GM23338 (cell line): ENCODE measurements around the gene SLC4A2. TPM values are rescaled to one million over a fixed set of nuclear protein-coding genes. Genes with fewer than 3 reads are reported as not detected.

ENCODE experiments used
- ATAC-seq: fragments of 200-7000 bp; cut with Tn5 transposase; 3 replicates; pipeline ENCODE4 v1.9.1; 2020
- DNase-seq: peaks from one replicate; pipeline ENCODE4 v3.0.0-alpha.2; 2015; ENCODE audit warnings: low spot score
- H2AFZ ChIP-seq: fragments of 200-600 bp; sonication (generic); 2 replicates; pipeline ENCODE4 v1.8.0; 2016; ENCODE audit warnings: antibody characterized with exemption, mild to moderate bottlenecking, moderate library complexity
- H3F3A ChIP-seq: fragments of 200-600 bp; sonication (generic); replicated peaks from 2 replicates; pipeline ENCODE4 v1.8.0; 2017; ENCODE audit warnings: antibody characterized with exemption, mixed run types, low read depth
- H3K27ac ChIP-seq: fragments of 200-600 bp; sonication (generic); 2 replicates; pipeline ENCODE4 v1.6.1; 2016; ENCODE audit warnings: low read depth
- H3K27me3 ChIP-seq: fragments of 200-600 bp; sonication (generic); 2 replicates; pipeline ENCODE4 v1.8.0; 2016; ENCODE audit warnings: mild to moderate bottlenecking, mixed run types, moderate library complexity; ENCODE audit not compliant: insufficient read depth
- H3K36me3 ChIP-seq: fragments of 200-600 bp; sonication (generic); 2 replicates; pipeline ENCODE4 v1.8.0; 2016; ENCODE audit warnings: mild to moderate bottlenecking; ENCODE audit not compliant: insufficient read depth
- H3K4me1 ChIP-seq: fragments of 200-600 bp; sonication (generic); 2 replicates; pipeline ENCODE4 v1.8.0; 2016; ENCODE audit warnings: mild to moderate bottlenecking, moderate library complexity; ENCODE audit not compliant: insufficient read depth
- H3K4me2 ChIP-seq: fragments of 200-600 bp; sonication (generic); 2 replicates; pipeline ENCODE4 v1.7.1; 2017; ENCODE audit warnings: mixed run types
- H3K4me3 ChIP-seq: fragments of 200-600 bp; sonication (generic); 2 replicates; pipeline ENCODE4 v1.6.1; 2016; ENCODE audit warnings: mixed run types
- H3K79me2 ChIP-seq: fragments of 200-600 bp; sonication (generic); replicated peaks from 2 replicates; pipeline ENCODE4 v1.8.0; 2017; ENCODE audit warnings: mild to moderate bottlenecking; ENCODE audit not compliant: insufficient read depth
- H3K9me2 ChIP-seq: fragments of 200-600 bp; sonication (generic); 2 replicates; pipeline ENCODE4 v1.8.0; 2017; ENCODE audit not compliant: insufficient read depth
- H4K20me1 ChIP-seq: fragments of 200-600 bp; sonication (generic); replicated peaks from 2 replicates; pipeline ENCODE4 v1.8.0; 2017; ENCODE audit warnings: mild to moderate bottlenecking; ENCODE audit not compliant: insufficient read depth
- H3K27ac Mint-ChIP-seq: 2 replicates; pipeline ENCODE4 v1.8.0; 2020; ENCODE audit warnings: inconsistent platforms, mild to moderate bottlenecking, moderate library complexity, mixed read lengths
- H3K27me3 Mint-ChIP-seq: 3 replicates; pipeline ENCODE4 v1.8.0; 2022; ENCODE audit warnings: low read depth, mild to moderate bottlenecking, moderate library complexity, mixed read lengths, inconsistent platforms; ENCODE audit not compliant: insufficient read depth, poor library complexity
- H3K36me3 Mint-ChIP-seq: 3 replicates; pipeline ENCODE4 v1.8.0; 2021; ENCODE audit warnings: low read depth, mild to moderate bottlenecking, inconsistent platforms, moderate library complexity, mixed read lengths
- H3K4me1 Mint-ChIP-seq: 3 replicates; pipeline ENCODE4 v1.8.0; 2020; ENCODE audit warnings: mild to moderate bottlenecking, inconsistent platforms, mixed read lengths
- H3K4me3 Mint-ChIP-seq: 3 replicates; pipeline ENCODE4 v1.8.0; 2021; ENCODE audit warnings: moderate library complexity, mild to moderate bottlenecking, inconsistent platforms, mixed read lengths
- H3K9me3 Mint-ChIP-seq: 3 replicates; pipeline ENCODE4 v1.8.0; 2020; ENCODE audit warnings: moderate library complexity, mild to moderate bottlenecking, inconsistent platforms, mixed read lengths
- EZH2phosphoT487 ChIP-seq: fragments of 200-600 bp; sonication (generic); IDR thresholded peaks from one replicate; pipeline ENCODE4 v1.8.1; 2018; ENCODE audit warnings: antibody characterized with exemption; ENCODE audit not compliant: unreplicated experiment
- POLR2AphosphoS5 ChIP-seq: IDR thresholded peaks from 2 replicates; pipeline ENCODE4 v1.6.1; 2016; ENCODE audit warnings: antibody characterized with exemption, low read depth
- REST ChIP-seq: IDR thresholded peaks from one replicate; pipeline ENCODE4 v1.6.1; 2018; ENCODE audit warnings: antibody characterized with exemption; ENCODE audit not compliant: unreplicated experiment
- ZNF114 ChIP-seq: fragments of 250-450 bp; sonication (Bioruptor Pico); IDR thresholded peaks from 2 replicates; pipeline ENCODE4 v1.5.0; 2020; ENCODE audit warnings: mild to moderate bottlenecking, moderate library complexity
- ZNF331 ChIP-seq: fragments of 250-450 bp; sonication (Bioruptor Pico); IDR thresholded peaks from 2 replicates; pipeline ENCODE4 v1.5.0; 2020; ENCODE audit warnings: low read depth, mild to moderate bottlenecking, moderate library complexity
- polyA plus RNA-seq: library from polyadenylated mRNA; unstranded; fragments of >200 nt; fragmentation: Nextera tagmentation; extraction: Ambion mirVana; gene quantifications from 2 replicates; pipeline ENCODE4 v1.2.1, GENCODE V29; 2016
- total RNA-seq: library from RNA; depleted of rRNA; stranded (reverse); fragments of >200 nt; shearing (Covaris generic); gene quantifications from 2 replicates; pipeline ENCODE4 v1.2.3, GENCODE V29; 2014
- TF ChIP-seq, protein P1 (sequence below): IDR thresholded peaks from 2 replicates; pipeline ENCODE4 v1.6.1; 2016; ENCODE audit warnings: antibody characterized with exemption
- TF ChIP-seq, protein P2 (sequence below), 2 experiments: fragments of 200-600 bp in 1 of 2; sonication (generic) in 1 of 2; conservative IDR thresholded peaks; 2 replicates each; pipeline versions ENCODE4 v1.5.1 to v1.6.1; 2016 to 2017; ENCODE audit warnings: antibody characterized with exemption in 2 of 2, low read depth in 2 of 2, mild to moderate bottlenecking in 2 of 2, moderate library complexity in 1 of 2

SLC4A2 gene
- total and polyA plus RNA-seq, 2 experiments from 2014 or later, result 64.8 to 106 TPM

- no peak overlapping the region; the same call in 2 of the 3 replicates for H3K4me3 Mint-ChIP-seq
- H3K4me1 Mint-ChIP-seq, result peaks cover 28% of the 10 kb centered on the region
- H3K9me3 Mint-ChIP-seq, result peaks cover 2% of the 10 kb centered on the region; the same call in 1 of the 3 replicates
- no peak overlapping the region for H3K27ac Mint-ChIP-seq
- peaks cover 49% of the 10 kb centered on the region for H3K36me3 Mint-ChIP-seq
- ATAC-seq, result no peak
- Histone ChIP-seq H3K4me1 (peaks cover 25% of the 10 kb centered on the region), H3K4me3 (no peak overlapping the region), H3K79me2 (peaks cover 3% of the 10 kb centered on the region; the same call in 1 of the 2 replicates), H3K4me2 (no peak overlapping the region), H3F3A (0 out of 2 replicates have a peak, but pooled peaks cover 15% of the 10 kb centered on the region), H3K27ac (no peak overlapping the region), H3K36me3 (peaks cover 5% of the 10 kb centered on the region; the same call in 1 of the 2 replicates), H4K20me1 (peaks cover 12% of the 10 kb centered on the region), H2AFZ (no peak overlapping the region), H3K27me3 (no peaks in the 10 kb centered on the region), H3K9me2 (no peaks in the 10 kb centered on the region)
- H3K27me3 Mint-ChIP-seq, result peaks cover 26% of the 10 kb centered on the region
- TF ChIP-seq, protein P1, sequence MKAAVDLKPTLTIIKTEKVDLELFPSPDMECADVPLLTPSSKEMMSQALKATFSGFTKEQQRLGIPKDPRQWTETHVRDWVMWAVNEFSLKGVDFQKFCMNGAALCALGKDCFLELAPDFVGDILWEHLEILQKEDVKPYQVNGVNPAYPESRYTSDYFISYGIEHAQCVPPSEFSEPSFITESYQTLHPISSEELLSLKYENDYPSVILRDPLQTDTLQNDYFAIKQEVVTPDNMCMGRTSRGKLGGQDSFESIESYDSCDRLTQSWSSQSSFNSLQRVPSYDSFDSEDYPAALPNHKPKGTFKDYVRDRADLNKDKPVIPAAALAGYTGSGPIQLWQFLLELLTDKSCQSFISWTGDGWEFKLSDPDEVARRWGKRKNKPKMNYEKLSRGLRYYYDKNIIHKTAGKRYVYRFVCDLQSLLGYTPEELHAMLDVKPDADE, result no peak
- TF ChIP-seq EZH2phosphoT487 (no peak), REST (no peak), ZNF331 (CRISPR knock-in tag) (no peak), POLR2AphosphoS5 (no peak), ZNF114 (CRISPR knock-in tag) (no peak)
- TF ChIP-seq, protein P2, sequence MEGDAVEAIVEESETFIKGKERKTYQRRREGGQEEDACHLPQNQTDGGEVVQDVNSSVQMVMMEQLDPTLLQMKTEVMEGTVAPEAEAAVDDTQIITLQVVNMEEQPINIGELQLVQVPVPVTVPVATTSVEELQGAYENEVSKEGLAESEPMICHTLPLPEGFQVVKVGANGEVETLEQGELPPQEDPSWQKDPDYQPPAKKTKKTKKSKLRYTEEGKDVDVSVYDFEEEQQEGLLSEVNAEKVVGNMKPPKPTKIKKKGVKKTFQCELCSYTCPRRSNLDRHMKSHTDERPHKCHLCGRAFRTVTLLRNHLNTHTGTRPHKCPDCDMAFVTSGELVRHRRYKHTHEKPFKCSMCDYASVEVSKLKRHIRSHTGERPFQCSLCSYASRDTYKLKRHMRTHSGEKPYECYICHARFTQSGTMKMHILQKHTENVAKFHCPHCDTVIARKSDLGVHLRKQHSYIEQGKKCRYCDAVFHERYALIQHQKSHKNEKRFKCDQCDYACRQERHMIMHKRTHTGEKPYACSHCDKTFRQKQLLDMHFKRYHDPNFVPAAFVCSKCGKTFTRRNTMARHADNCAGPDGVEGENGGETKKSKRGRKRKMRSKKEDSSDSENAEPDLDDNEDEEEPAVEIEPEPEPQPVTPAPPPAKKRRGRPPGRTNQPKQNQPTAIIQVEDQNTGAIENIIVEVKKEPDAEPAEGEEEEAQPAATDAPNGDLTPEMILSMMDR (conservative IDR thresholded peaks at IDR 0.05; ENCODE audit: low read depth in 2 of 2), result no peak
- no peak for DNase-seq
Measured at GRCh38 chr7:151074817-151075661, 15.7 kb downstream of the SLC4A2 start.
